Tibial nerve (tissue), 4 donors: Measurements from ENCODE around the gene EPO. TPM values are rescaled to one million over a fixed set of nuclear protein-coding genes. Genes with fewer than 3 reads are reported as not detected.

ENCODE experiments used
- DNase-seq, 2 donors: peaks; one replicate each; pipeline ENCODE4 v3.0.0-alpha.2; 2019; ENCODE audit warnings: low spot score in 2 of 2
- H3K27ac ChIP-seq, 4 donors: fragments of 200-600 bp; sonication (generic) in 3 of 4; one replicate each; pipeline ENCODE4 v1.5.1; 2017 to 2019; ENCODE audit warnings: mild to moderate bottlenecking in 1 of 4
- H3K27me3 ChIP-seq, 2 donors: fragments of 200-600 bp; sonication (generic) in 1 of 2; one replicate each; pipeline versions ENCODE4 v1.5.1 to v1.6.0; 2017 to 2019
- H3K36me3 ChIP-seq, 3 donors: fragments of 200-600 bp; sonication (generic); one replicate each; pipeline ENCODE4 v1.5.1; 2018 to 2019
- H3K4me1 ChIP-seq, 4 donors: fragments of 200-600 bp; sonication (generic) in 3 of 4; one replicate each; pipeline ENCODE4 v1.5.1; 2017 to 2019
- H3K4me3 ChIP-seq, 4 donors: fragments of 200-600 bp; sonication (generic) in 3 of 4; one replicate each; pipeline ENCODE4 v1.5.1; 2017 to 2019; ENCODE audit warnings: mild to moderate bottlenecking in 1 of 4, moderate library complexity in 1 of 4
- H3K9me3 ChIP-seq, 4 donors: fragments of 200-600 bp; sonication (generic) in 3 of 4; one replicate each; pipeline ENCODE4 v1.5.1; 2017 to 2019
- CTCF ChIP-seq, 5 experiments: fragments of 200-600 bp in 3 of 5; fragments of 450-650 bp in 2 of 5; sonication (generic) in 3 of 5; IDR thresholded peaks; one replicate each; pipeline ENCODE4 v1.5.1; 2016 to 2019; ENCODE audit warnings: antibody characterized with exemption in 5 of 5, mild to moderate bottlenecking in 3 of 5, moderate library complexity in 2 of 5
- EP300 ChIP-seq, 2 donors: sonication (generic); formaldehyde crosslinking; IDR thresholded peaks; one replicate each; pipeline ENCODE4 v1.6.1; 2017; ENCODE audit warnings: antibody characterized with exemption in 2 of 2, mild to moderate bottlenecking in 1 of 2
- POLR2A ChIP-seq, 2 donors: fragments of 450-650 bp; IDR thresholded peaks; one replicate each; pipeline ENCODE4 v1.6.1; 2017; ENCODE audit warnings: antibody characterized with exemption in 2 of 2, mild to moderate bottlenecking in 2 of 2, moderate library complexity in 2 of 2
- WGBS, 2 donors: methylation state at CpG; one replicate each; pipeline ENCODE4 v1.1.5; 2018; 5-methylcytosine and 5-hydroxymethylcytosine counted together
- total RNA-seq, 4 donors: library from RNA; depleted of rRNA; stranded (reverse); fragments of >200 nt; gene quantifications; one replicate each; pipeline ENCODE4 v1.1.0, GENCODE V29; 2016

Gene EPO
- total RNA-seq, 4 donors from 2014 or later: 0.30 to 0.59 TPM; not detected in 2

- Histone ChIP-seq H3K9me3 (no peaks in the 10 kb centered on the region), H3K4me3 (no peak overlapping the region), H3K27ac (peak overlapping the region in 2 of 4 donors; percentile 60 to 67), H3K27me3 (no peaks in the 10 kb centered on the region), H3K4me1 (peaks cover 0 to 65% (median 51%) of the 10 kb centered on the region in 4 donors), H3K36me3 (peaks cover 9 to 55% (median 38%) of the 10 kb centered on the region in 3 donors)
- TF ChIP-seq EP300 (IDR thresholded peaks at IDR 0.05) (no peak), CTCF (IDR thresholded peaks at IDR 0.05) (no peak), POLR2A (IDR thresholded peaks at IDR 0.05) (no peak)
- WGBS, 2 donors: 75 to 80% methylated on average over 16 of the region's 16 CpGs
- no peak for DNase-seq
These were observed 31.9 kb upstream of the EPO start for GRCh38 chr7:100688326-100688860.

GRCh38 chr7:100689230-100690135, 30.8 kb upstream of the EPO start:
- H3K4me1 ChIP-seq: peaks cover 0 to 66% (median 52%) of the 10 kb centered on the region in 4 donors
- no peak for DNase-seq
- H3K9me3 ChIP-seq: no peaks in the 10 kb centered on the region
- TF ChIP-seq CTCF (IDR thresholded peaks at IDR 0.05) (no peak), POLR2A (IDR thresholded peaks at IDR 0.05) (no peak), EP300 (IDR thresholded peaks at IDR 0.05) (no peak)
- no peaks in the 10 kb centered on the region for H3K27me3 ChIP-seq
- no peak overlapping the region for H3K4me3 ChIP-seq
- H3K27ac ChIP-seq: peak overlapping the region in 2 of 4 donors; percentile 40 to 67
- peaks cover 1 to 44% (median 29%) of the 10 kb centered on the region in 3 donors for H3K36me3 ChIP-seq
- 77 to 81% methylated on average over 16 to 18 of the region's 18 CpGs for WGBS, 2 donors

- peaks cover 0 to 70% (median 52%) of the 10 kb centered on the region in 4 donors for H3K4me1 ChIP-seq
- TF ChIP-seq EP300 (IDR thresholded peaks at IDR 0.05) (peak in 1 of 2 donors; percentile 43), CTCF (IDR thresholded peaks at IDR 0.05) (peak; percentile 90 to 96 (median 92)), POLR2A (IDR thresholded peaks at IDR 0.05) (no peak)
- H3K9me3 ChIP-seq: no peaks in the 10 kb centered on the region
- no peaks in the 10 kb centered on the region for H3K27me3 ChIP-seq
- 20 to 25% methylated on average over 28 of the region's 28 CpGs for WGBS, 2 donors
- peak overlapping the region in 2 of 4 donors; percentile 93 to 97 for H3K27ac ChIP-seq
- peak overlapping the region in 2 of 4 donors; percentile 84 to 94 for H3K4me3 ChIP-seq
- peak; percentile 65 to 85 for DNase-seq
- peaks cover 0 to 20% (median 8%) of the 10 kb centered on the region in 3 donors for H3K36me3 ChIP-seq
These were observed 28.3 kb upstream of the EPO start for GRCh38 chr7:100691676-100692577.

- DNase-seq: no peak
- H3K36me3 ChIP-seq: peaks cover 0 to 14% (median 1%) of the 10 kb centered on the region in 3 donors
- peak overlapping the region; percentile 84 to 99 (median 92) for H3K4me3 ChIP-seq
- H3K9me3 ChIP-seq: no peaks in the 10 kb centered on the region
- 36 to 37% methylated on average over 6 of the region's 6 CpGs for WGBS, 2 donors
- peak overlapping the region in 3 of 4 donors; percentile 87 to 97 (median 93) for H3K27ac ChIP-seq
- TF ChIP-seq EP300 (IDR thresholded peaks at IDR 0.05): no peak
- TF ChIP-seq CTCF (IDR thresholded peaks at IDR 0.05): no peak
- no peak for TF ChIP-seq POLR2A (IDR thresholded peaks at IDR 0.05)
- H3K27me3 ChIP-seq: no peaks in the 10 kb centered on the region
- H3K4me1 ChIP-seq: peaks cover 0 to 66% (median 52%) of the 10 kb centered on the region in 4 donors
These were observed 27.7 kb upstream of the EPO start for GRCh38 chr7:100692578-100692961.
